GM19193 (cell line): ENCODE data around the gene GPT2.

Experiments used
- POLR2A ChIP-seq: IDR thresholded peaks from 4 replicates; pipeline ENCODE4 v1.6.1; 2011; ENCODE audit not compliant: insufficient read depth, insufficient read length; ENCODE audit errors: extremely low read depth

Gene GPT2

DNA sequence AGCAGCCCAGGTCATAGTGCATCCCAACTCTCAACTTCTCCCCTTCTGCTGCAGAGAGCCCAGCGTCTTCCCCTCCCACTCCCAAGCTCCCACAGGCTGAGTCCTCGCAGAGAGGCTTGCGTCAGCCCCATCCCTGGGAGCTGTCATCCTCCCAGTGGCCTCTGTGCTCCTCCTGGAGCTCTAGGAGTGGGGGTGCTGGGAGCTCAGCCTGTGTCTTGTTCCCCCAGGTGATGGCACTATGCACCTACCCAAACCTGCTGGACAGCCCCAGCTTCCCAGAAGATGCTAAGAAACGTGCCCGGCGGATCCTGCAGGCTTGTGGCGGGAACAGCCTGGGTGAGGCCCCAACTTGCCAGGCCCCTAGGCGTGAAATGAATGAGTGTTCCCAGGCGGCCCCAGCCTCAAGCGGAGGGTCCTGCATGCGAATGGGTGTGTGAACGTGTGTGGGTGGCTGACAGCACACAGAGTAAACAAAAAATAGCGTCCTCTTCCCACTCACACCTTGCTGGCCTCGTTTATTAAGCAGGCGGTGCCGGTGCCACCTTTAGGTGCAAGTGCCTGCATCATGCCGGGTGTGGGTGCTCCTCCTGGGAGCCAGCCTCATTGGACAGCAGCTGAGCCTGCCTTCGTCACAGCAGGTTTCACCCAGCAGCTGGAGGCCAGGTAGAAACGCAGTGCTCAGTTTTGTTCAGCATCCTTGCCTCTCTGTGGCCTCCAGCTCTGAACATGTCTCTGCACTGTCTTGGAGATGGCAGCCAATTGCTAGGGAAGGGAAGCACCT is 16.5 kb downstream of the GPT2 start:
- TF ChIP-seq POLR2A, result no peak

- TF ChIP-seq POLR2A, result no peak
These were observed 17.5 kb downstream of the GPT2 start for GRCh38 chr16:46901709-46902108.

DNA sequence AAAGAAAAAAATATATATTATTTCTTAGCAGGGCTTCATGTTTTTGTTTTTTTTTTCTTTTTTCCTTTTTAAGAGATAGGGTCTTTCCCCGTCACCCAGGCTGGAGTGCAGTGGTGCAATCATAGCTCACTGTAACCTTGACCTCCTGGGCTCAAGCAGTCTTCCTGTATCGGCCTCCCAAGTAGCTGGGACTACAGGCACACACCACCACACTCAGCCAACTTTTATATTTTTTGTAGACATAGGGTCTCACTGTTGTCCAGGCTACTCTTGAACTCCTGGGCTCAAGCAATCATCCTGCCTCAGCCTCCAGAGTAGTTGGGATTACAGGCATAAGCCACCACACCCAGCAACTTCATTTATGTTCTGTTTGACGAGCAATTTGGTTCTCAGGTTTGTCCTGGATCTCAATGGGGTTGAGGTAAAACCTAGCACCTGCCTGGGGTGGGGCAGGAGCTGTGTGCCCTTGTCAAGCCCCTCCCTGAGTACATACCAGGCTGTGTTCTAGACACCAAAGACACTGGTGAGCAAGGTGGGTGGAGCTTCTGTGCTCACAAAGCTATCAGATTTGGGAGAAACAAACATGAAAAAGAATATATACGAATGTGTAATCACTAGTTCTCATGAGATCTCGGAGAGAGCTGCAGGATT is 19.2 kb downstream of the GPT2 start:
- TF ChIP-seq POLR2A, result no peak

- TF ChIP-seq POLR2A, result no peak
These were observed 20.3 kb downstream of the GPT2 start for GRCh38 chr16:46904471-46904870.

DNA sequence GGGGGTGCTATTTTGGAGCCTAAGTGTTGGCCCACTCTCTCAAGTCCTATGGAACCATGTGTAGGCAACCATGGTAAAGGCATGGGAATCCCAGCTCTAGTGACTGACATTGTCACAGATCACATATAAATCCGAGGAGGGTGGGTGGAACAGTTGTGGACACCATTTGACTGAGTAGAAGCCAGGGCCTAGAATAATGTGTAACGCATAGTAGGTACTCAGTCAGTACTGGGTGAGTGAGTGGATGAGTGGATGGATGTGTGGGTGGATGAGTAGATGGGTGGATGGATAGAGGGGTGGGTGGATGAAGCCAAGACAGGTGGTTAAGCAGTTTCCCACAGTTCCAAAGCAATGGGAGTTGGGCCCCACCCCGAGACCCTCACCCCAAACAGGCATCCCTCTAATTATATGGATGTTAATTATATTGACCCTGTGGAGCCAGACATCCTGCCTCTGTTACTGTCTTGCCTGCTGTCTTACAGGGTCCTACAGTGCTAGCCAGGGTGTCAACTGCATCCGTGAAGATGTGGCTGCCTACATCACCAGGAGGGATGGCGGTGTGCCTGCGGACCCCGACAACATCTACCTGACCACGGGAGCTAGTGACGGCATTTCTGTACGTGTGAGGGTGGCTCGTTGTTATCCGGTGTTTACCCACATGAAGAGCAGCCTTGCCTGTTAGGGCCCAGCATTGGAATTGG is 22.3 kb downstream of the GPT2 start:
- TF ChIP-seq POLR2A, result no peak

DNA sequence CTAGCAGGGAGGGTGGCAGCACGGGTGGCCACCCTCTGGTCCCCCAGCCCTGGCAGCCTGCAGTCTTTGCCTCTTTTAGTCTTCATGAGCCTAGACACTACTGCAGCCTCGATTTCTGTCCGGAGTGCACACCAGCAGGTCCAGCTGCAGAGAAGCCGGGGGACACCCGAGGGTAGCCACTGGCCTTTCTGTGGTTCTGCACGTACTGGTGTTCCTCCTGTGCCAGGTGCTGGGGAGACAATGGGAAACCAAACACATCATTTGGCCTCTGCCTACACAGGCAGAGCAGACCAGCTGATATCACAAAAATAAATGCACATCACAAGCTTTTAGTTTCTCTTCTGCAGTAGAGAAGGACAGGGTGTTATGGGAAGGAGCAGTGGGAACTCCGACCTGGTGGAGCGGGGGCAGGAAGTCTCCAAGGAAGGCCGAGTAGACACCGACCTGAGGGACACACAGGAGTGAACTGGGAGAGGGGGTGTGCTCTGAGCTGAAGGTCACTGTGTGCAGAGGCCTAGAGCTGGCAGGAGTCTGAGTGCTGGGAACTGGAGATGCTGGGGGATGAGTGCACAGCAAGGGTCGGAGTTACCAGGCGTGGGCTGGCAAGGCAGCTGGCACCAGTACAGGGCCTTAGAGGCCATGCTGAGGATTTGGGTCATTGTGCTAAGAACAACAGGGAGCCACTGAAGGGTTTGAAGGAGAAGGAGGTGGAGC is 23.1 kb downstream of the GPT2 start:
- TF ChIP-seq POLR2A, result no peak

DNA sequence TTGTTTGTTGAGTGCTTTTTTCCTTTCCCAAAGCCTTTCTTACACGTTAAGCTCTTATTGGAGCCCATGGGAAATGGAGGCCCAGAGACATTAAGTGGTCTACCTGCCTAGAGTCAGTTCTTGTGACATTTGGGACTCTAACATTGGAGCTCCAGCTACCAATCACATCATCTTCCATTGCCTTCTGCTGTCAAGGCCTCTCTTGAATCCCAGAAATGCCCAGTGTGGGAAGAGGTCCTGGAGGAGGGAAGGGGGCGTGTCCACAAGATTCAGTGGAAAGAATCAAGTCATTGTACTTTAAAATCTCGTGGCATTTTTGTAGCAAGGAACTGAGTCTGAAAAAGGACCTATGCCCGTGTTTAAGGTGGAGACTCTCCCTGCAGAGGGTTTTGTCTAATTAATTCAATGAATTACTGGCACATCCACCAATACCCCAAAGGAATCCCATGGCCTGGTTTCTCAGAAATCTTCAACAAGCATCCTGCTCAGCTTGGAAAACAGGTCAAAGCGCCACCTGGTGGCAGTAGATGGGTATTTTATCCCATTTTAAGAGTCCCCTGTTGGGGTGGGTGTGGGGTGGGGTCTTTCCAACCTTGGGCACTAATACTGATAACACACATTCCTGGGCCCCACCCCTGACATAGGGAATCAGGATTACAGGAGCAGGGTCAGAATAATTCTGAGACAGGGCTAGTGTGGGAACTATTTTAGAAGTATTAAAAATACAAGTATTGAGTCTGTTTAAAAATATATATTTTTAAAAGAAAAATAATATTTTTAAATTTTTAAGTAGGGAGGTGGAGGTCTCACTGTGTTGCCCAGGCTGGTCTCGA is 24.6 kb downstream of the GPT2 start:
- no peak for TF ChIP-seq POLR2A

DNA sequence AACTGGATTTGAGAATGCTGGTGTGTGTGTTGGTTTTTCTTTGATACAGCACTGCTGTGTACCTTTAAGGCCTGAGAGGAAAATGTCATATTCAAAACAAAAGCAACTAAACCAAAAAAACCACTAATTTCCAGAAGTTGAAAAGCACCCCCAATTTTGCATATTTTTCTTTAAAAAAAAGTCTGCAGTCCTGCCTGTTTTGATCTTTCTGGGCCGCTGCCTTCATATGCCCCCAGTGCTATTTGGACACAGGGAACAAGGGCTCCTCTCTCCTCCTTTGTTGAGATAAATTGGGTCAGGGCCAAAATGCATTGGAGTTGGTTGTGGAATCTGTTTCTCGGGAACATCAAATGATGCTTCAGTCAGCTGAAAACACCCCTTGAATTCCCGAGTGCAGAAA is 26.9 kb downstream of the GPT2 start:
- no peak for TF ChIP-seq POLR2A

GRCh38 chr16:46911650-46912049 is 27.5 kb downstream of the GPT2 start:
- no peak for TF ChIP-seq POLR2A

- no peak for TF ChIP-seq POLR2A
These were observed 30.5 kb downstream of the GPT2 start for GRCh38 chr16:46914556-46915201.

- no peak for TF ChIP-seq POLR2A
These were observed 31.4 kb downstream of the GPT2 start for GRCh38 chr16:46915483-46916025.

GRCh38 chr16:46916980-46917379 is 32.8 kb downstream of the GPT2 start:
- no peak for TF ChIP-seq POLR2A

DNA sequence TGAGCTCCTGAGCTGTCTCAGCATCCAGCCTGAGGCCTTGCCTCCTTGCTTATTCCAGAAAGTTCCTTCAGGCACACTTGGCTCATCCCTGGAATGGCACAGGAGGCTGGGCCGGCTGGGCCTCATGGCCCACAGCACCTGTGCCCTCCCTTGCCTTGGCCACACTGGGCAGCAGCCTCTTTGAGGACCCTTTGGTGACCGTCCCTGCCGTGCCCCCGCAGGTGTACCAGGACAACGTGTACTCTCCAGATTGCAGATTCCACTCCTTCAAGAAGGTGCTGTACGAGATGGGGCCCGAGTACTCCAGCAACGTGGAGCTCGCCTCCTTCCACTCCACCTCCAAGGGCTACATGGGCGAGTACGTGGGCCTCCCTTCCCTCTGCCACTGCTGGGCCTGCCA is 34.2 kb downstream of the GPT2 start:
- no peak for TF ChIP-seq POLR2A
